Mesenchymal stem cell (in vitro differentiated cells and primary cell): ENCODE data around the gene EPHB6.

Experiments
- DNase-seq: peaks from one replicate; pipeline ENCODE4 v3.0.0-alpha.2; 2013
- H2AFZ ChIP-seq: one replicate; pipeline ENCODE4 v1.6.1; 2013; ENCODE audit warnings: low read depth, mild to moderate bottlenecking, control low read depth, inconsistent platforms, low read length, moderate library complexity
- H2AK5ac ChIP-seq: 2 replicates; pipeline ENCODE4 v1.6.1; 2013; ENCODE audit warnings: low read length, moderate library complexity, mild to moderate bottlenecking, inconsistent platforms; ENCODE audit not compliant: severe bottlenecking
- H2BK120ac ChIP-seq: one replicate; pipeline ENCODE4 v1.6.1; 2013; ENCODE audit warnings: low read depth, mild to moderate bottlenecking, inconsistent platforms, low read length, moderate library complexity
- H2BK12ac ChIP-seq, 2 experiments: one replicate each; pipeline ENCODE4 v1.6.1; 2013; ENCODE audit warnings: inconsistent platforms in 2 of 2, low read length in 2 of 2, mild to moderate bottlenecking in 2 of 2, moderate library complexity in 2 of 2, control low read depth in 1 of 2
- H2BK15ac ChIP-seq: one replicate; pipeline ENCODE4 v1.6.1; 2013; ENCODE audit warnings: mild to moderate bottlenecking, low read depth, inconsistent platforms; ENCODE audit not compliant: poor library complexity, severe bottlenecking
- H2BK5ac ChIP-seq: 2 replicates; pipeline ENCODE4 v1.6.1; 2013; ENCODE audit warnings: low read depth, mild to moderate bottlenecking, low read length, control low read depth, inconsistent platforms; ENCODE audit not compliant: poor library complexity, severe bottlenecking
- H3K14ac ChIP-seq, 2 experiments: one replicate each; pipeline ENCODE4 v1.6.1; 2013; ENCODE audit warnings: inconsistent platforms in 2 of 2, low read length in 2 of 2, control low read depth in 1 of 2, mild to moderate bottlenecking in 1 of 2, moderate library complexity in 1 of 2
- H3K18ac ChIP-seq, 2 experiments: one replicate each; pipeline ENCODE4 v1.6.1; 2013; ENCODE audit warnings: inconsistent platforms in 2 of 2, low read length in 2 of 2, control low read depth in 1 of 2, low read depth in 1 of 2, mild to moderate bottlenecking in 1 of 2
- H3K23ac ChIP-seq, 2 experiments: one replicate each; pipeline ENCODE4 v1.6.1; 2013; ENCODE audit warnings: inconsistent platforms in 2 of 2, low read length in 2 of 2, mild to moderate bottlenecking in 2 of 2, moderate library complexity in 2 of 2, control low read depth in 1 of 2
- H3K27ac ChIP-seq: 2 replicates; pipeline ENCODE4 v1.5.1; 2013; ENCODE audit warnings: mild to moderate bottlenecking, moderate library complexity, low read length, control low read depth, inconsistent platforms; ENCODE audit not compliant: poor library complexity, severe bottlenecking
- H3K27me3 ChIP-seq, 2 experiments: 2 replicates each; pipeline versions ENCODE4 v1.6.1 to v1.7.0; 2013; ENCODE audit warnings: low read length in 2 of 2, mild to moderate bottlenecking in 2 of 2, moderate library complexity in 2 of 2, control low read depth in 1 of 2, inconsistent platforms in 1 of 2; ENCODE audit not compliant: control insufficient read depth in 1 of 2, insufficient read depth in 1 of 2
- H3K36me3 ChIP-seq, 2 experiments: 2 replicates each; pipeline versions ENCODE4 v1.6.1 to v1.7.0; 2013; ENCODE audit warnings: low read length in 2 of 2, control low read depth in 1 of 2, inconsistent platforms in 1 of 2, low read depth in 1 of 2, mild to moderate bottlenecking in 1 of 2; ENCODE audit not compliant: insufficient read depth in 2 of 2, control insufficient read depth in 1 of 2
- H3K4ac ChIP-seq, 2 experiments: one replicate each; pipeline ENCODE4 v1.6.1; 2013; ENCODE audit warnings: inconsistent platforms in 2 of 2, low read length in 2 of 2, mild to moderate bottlenecking in 2 of 2, moderate library complexity in 2 of 2, control low read depth in 1 of 2, low read depth in 1 of 2
- H3K4me1 ChIP-seq: 2 replicates; pipeline ENCODE4 v1.6.1; 2013; ENCODE audit warnings: low read depth, low read length, control low read depth; ENCODE audit not compliant: control insufficient read depth, insufficient read depth
- H3K4me2 ChIP-seq: 2 replicates; pipeline ENCODE4 v1.6.1; 2013; ENCODE audit warnings: low read length, mild to moderate bottlenecking, inconsistent platforms; ENCODE audit not compliant: poor library complexity, severe bottlenecking
- H3K4me3 ChIP-seq, 2 experiments: 2 replicates each; pipeline versions ENCODE4 v1.5.1 to v1.7.0; 2013; ENCODE audit warnings: low read length in 2 of 2, mild to moderate bottlenecking in 2 of 2, control low read depth in 1 of 2, low read depth in 1 of 2; ENCODE audit not compliant: insufficient read depth in 1 of 2
- H3K79me1 ChIP-seq: replicated peaks from 2 replicates; pipeline ENCODE4 v1.6.1; 2013; ENCODE audit warnings: mild to moderate bottlenecking, control low read depth, low read length, inconsistent platforms; ENCODE audit not compliant: poor library complexity, severe bottlenecking
- H3K9ac ChIP-seq: 2 replicates; pipeline ENCODE4 v1.7.0; 2013; ENCODE audit warnings: mild to moderate bottlenecking, low read length, moderate library complexity
- H3K9me3 ChIP-seq: 2 replicates; pipeline ENCODE4 v1.7.0; 2013; ENCODE audit warnings: mild to moderate bottlenecking, low read length; ENCODE audit not compliant: control insufficient read depth
- H4K8ac ChIP-seq: one replicate; pipeline ENCODE4 v1.6.1; 2013; ENCODE audit warnings: inconsistent platforms, mild to moderate bottlenecking, low read length, moderate library complexity
- H4K91ac ChIP-seq: one replicate; pipeline ENCODE4 v1.6.1; 2013; ENCODE audit warnings: mild to moderate bottlenecking, low read length, inconsistent platforms
- WGBS: methylation state at CpG from one replicate; pipeline ENCODE4 v1.1.7; 2013; ENCODE audit warnings: mixed read lengths; 5-methylcytosine and 5-hydroxymethylcytosine counted together

Gene EPHB6

GRCh38 chr7:142899661-142900060 lies 44.8 kb downstream of the EPHB6 start:
- Histone ChIP-seq H3K4me2 (no peak overlapping the region), H2AFZ (no peak overlapping the region), H3K79me1 (no peaks in the 10 kb centered on the region), H3K4ac (no peak overlapping the region), H2AK5ac (no peak overlapping the region), H3K9me3 (peaks cover 6% of the 10 kb centered on the region), H3K23ac (no peak overlapping the region), H3K18ac (no peak overlapping the region), H3K4me1 (no peaks in the 10 kb centered on the region), H2BK5ac (no peak overlapping the region), H3K27ac (no peak overlapping the region), H3K27me3 (peaks cover 0 to 33% of the 10 kb centered on the region in 2 experiments), H2BK120ac (no peak overlapping the region), H2BK12ac (no peak overlapping the region), H3K9ac (no peak overlapping the region), H3K4me3 (no peak overlapping the region), H4K8ac (no peak overlapping the region), H3K14ac (no peak overlapping the region), H2BK15ac (no peak overlapping the region), H4K91ac (no peak overlapping the region), H3K36me3 (no peaks in the 10 kb centered on the region)
- 46% methylated on average over 3 of the region's 3 CpGs for WGBS
- DNase-seq = no peak

GRCh38 chr7:142901426-142902259 lies 46.8 kb downstream of the EPHB6 start:
- H3K9me3 ChIP-seq = peaks cover 18% of the 10 kb centered on the region
- 77% methylated on average over 15 of the region's 15 CpGs for WGBS
- no peaks in the 10 kb centered on the region for H3K79me1 ChIP-seq

GRCh38 chr7:142904128-142904527 lies 49.3 kb downstream of the EPHB6 start:
- Histone ChIP-seq H3K4ac (no peak overlapping the region), H2AFZ (no peak overlapping the region), H3K79me1 (no peaks in the 10 kb centered on the region), H3K9me3 (peaks cover 18% of the 10 kb centered on the region), H2BK120ac (no peak overlapping the region), H3K18ac (no peak overlapping the region), H2BK15ac (no peak overlapping the region), H3K27ac (no peak overlapping the region), H3K9ac (no peak overlapping the region), H3K4me1 (no peaks in the 10 kb centered on the region), H4K91ac (no peak overlapping the region), H4K8ac (no peak overlapping the region), H2AK5ac (no peak overlapping the region), H3K27me3 (peaks cover 0 to 4% of the 10 kb centered on the region in 2 experiments), H2BK5ac (no peak overlapping the region), H3K4me3 (no peak overlapping the region), H3K4me2 (no peak overlapping the region), H2BK12ac (no peak overlapping the region), H3K23ac (no peak overlapping the region), H3K14ac (no peak overlapping the region), H3K36me3 (no peaks in the 10 kb centered on the region)
- DNase-seq = no peak

More at GRCh38 chr7:142901426-142902259, 46.8 kb downstream of the EPHB6 start:
- Histone ChIP-seq H2BK12ac (no peak overlapping the region), H3K27ac (no peak overlapping the region), H3K27me3 (peaks cover 0 to 18% of the 10 kb centered on the region in 2 experiments), H3K4me2 (no peak overlapping the region), H3K36me3 (no peaks in the 10 kb centered on the region), H3K4me3 (no peak overlapping the region), H2AK5ac (no peak overlapping the region), H2BK5ac (no peak overlapping the region), H3K4me1 (no peaks in the 10 kb centered on the region), H3K18ac (no peak overlapping the region), H2AFZ (no peak overlapping the region), H4K8ac (no peak overlapping the region), H3K14ac (no peak overlapping the region), H2BK15ac (no peak overlapping the region), H3K4ac (no peak overlapping the region), H4K91ac (no peak overlapping the region), H3K23ac (no peak overlapping the region), H3K9ac (no peak overlapping the region), H2BK120ac (no peak overlapping the region)
- no peak for DNase-seq

GRCh38 chr7:142905759-142906158 lies 50.9 kb downstream of the EPHB6 start:
- H2BK5ac ChIP-seq = no peak overlapping the region
- H3K27ac ChIP-seq = no peak overlapping the region

More at GRCh38 chr7:142905759-142906158, 50.9 kb downstream of the EPHB6 start:
- Histone ChIP-seq H3K4me1 (no peaks in the 10 kb centered on the region), H2BK15ac (no peak overlapping the region), H3K18ac (no peak overlapping the region), H3K27me3 (peaks cover 0 to 4% of the 10 kb centered on the region in 2 experiments), H3K14ac (no peak overlapping the region), H4K91ac (no peak overlapping the region), H3K4ac (no peak overlapping the region), H3K23ac (no peak overlapping the region), H3K79me1 (no peaks in the 10 kb centered on the region), H3K4me2 (no peak overlapping the region), H3K9me3 (peaks cover 18% of the 10 kb centered on the region), H2BK120ac (no peak overlapping the region), H2AFZ (no peak overlapping the region), H3K4me3 (no peak overlapping the region), H3K36me3 (no peaks in the 10 kb centered on the region), H2BK12ac (no peak overlapping the region), H3K9ac (no peak overlapping the region), H2AK5ac (no peak overlapping the region), H4K8ac (no peak overlapping the region)
- no peak for DNase-seq
- WGBS = 74% methylated on average over 2 of the region's 2 CpGs
